HUES6 (cell line): ENCODE measurements around the gene LINGO1.

ENCODE experiments used
- H3K27ac ChIP-seq: 2 replicates; pipeline ENCODE4 v1.7.0; 2013; ENCODE audit warnings: low read depth, mild to moderate bottlenecking, low read length, inconsistent platforms
- H3K27me3 ChIP-seq: 2 replicates; pipeline ENCODE4 v1.6.1; 2013; ENCODE audit warnings: low read length; ENCODE audit not compliant: control insufficient read depth, insufficient read depth
- H3K36me3 ChIP-seq: 2 replicates; pipeline ENCODE4 v1.6.1; 2013; ENCODE audit warnings: low read length; ENCODE audit not compliant: control insufficient read depth, insufficient read depth
- H3K4me1 ChIP-seq: 2 replicates; pipeline ENCODE4 v1.6.1; 2013; ENCODE audit warnings: low read length; ENCODE audit not compliant: control insufficient read depth, insufficient read depth
- H3K4me3 ChIP-seq: 2 replicates; pipeline ENCODE4 v1.5.1; 2013; ENCODE audit warnings: low read depth, low read length
- H3K9ac ChIP-seq: one replicate; pipeline ENCODE4 v1.6.1; 2013; ENCODE audit warnings: mild to moderate bottlenecking, low read length
- H3K9me3 ChIP-seq: 2 replicates; pipeline ENCODE4 v1.6.1; 2013; ENCODE audit warnings: low read depth, low read length; ENCODE audit not compliant: control insufficient read depth, insufficient read depth

The LINGO1 gene

GRCh38 chr15:77577366-77577950 lies 55.3 kb downstream of the LINGO1 start:
- Histone ChIP-seq H3K4me3 (no peak overlapping the region), H3K36me3 (no peaks in the 10 kb centered on the region), H3K4me1 (no peaks in the 10 kb centered on the region), H3K27ac (no peak overlapping the region), H3K27me3 (no peaks in the 10 kb centered on the region), H3K9me3 (no peaks in the 10 kb centered on the region), H3K9ac (no peak overlapping the region)

- Histone ChIP-seq H3K9ac (no peak overlapping the region), H3K4me3 (no peak overlapping the region), H3K27me3 (no peaks in the 10 kb centered on the region), H3K4me1 (no peaks in the 10 kb centered on the region), H3K27ac (no peak overlapping the region), H3K36me3 (no peaks in the 10 kb centered on the region), H3K9me3 (no peaks in the 10 kb centered on the region)
Observed at GRCh38 chr15:77576538-77576937, 56.2 kb downstream of the LINGO1 start.

- no peak overlapping the region for H3K9ac ChIP-seq
- H3K4me1 ChIP-seq: no peaks in the 10 kb centered on the region
- no peak overlapping the region for H3K27ac ChIP-seq
- H3K4me3 ChIP-seq: no peak overlapping the region
- H3K36me3 ChIP-seq: no peaks in the 10 kb centered on the region
- H3K27me3 ChIP-seq: no peaks in the 10 kb centered on the region
- no peaks in the 10 kb centered on the region for H3K9me3 ChIP-seq
Observed at GRCh38 chr15:77575203-77575934, 57.3 kb downstream of the LINGO1 start.

GRCh38 chr15:77574521-77575202 lies 58.0 kb downstream of the LINGO1 start:
- Histone ChIP-seq H3K9me3 (no peaks in the 10 kb centered on the region), H3K4me1 (peaks cover under 1% of the 10 kb centered on the region), H3K27ac (no peak overlapping the region)

GRCh38 chr15:77573802-77574201 lies 58.9 kb downstream of the LINGO1 start:
- H3K27me3 ChIP-seq: no peaks in the 10 kb centered on the region
- peaks cover 10% of the 10 kb centered on the region for H3K4me1 ChIP-seq
- no peaks in the 10 kb centered on the region for H3K36me3 ChIP-seq

More at GRCh38 chr15:77574521-77575202, 58.0 kb downstream of the LINGO1 start:
- H3K4me3 ChIP-seq: no peak overlapping the region
- no peaks in the 10 kb centered on the region for H3K27me3 ChIP-seq
- no peak overlapping the region for H3K9ac ChIP-seq
- no peaks in the 10 kb centered on the region for H3K36me3 ChIP-seq

GRCh38 chr15:77572186-77572585 lies 60.5 kb downstream of the LINGO1 start:
- H3K27me3 ChIP-seq: no peaks in the 10 kb centered on the region
- H3K4me3 ChIP-seq: no peak overlapping the region
- H3K4me1 ChIP-seq: peaks cover 18% of the 10 kb centered on the region
- H3K9me3 ChIP-seq: no peaks in the 10 kb centered on the region
- H3K36me3 ChIP-seq: no peaks in the 10 kb centered on the region
- no peak overlapping the region for H3K27ac ChIP-seq
- H3K9ac ChIP-seq: no peak overlapping the region

More at GRCh38 chr15:77573802-77574201, 58.9 kb downstream of the LINGO1 start:
- no peak overlapping the region for H3K4me3 ChIP-seq
- H3K9me3 ChIP-seq: no peaks in the 10 kb centered on the region
- H3K27ac ChIP-seq: no peak overlapping the region
- no peak overlapping the region for H3K9ac ChIP-seq

GRCh38 chr15:77571741-77572140 lies 61.0 kb downstream of the LINGO1 start:
- Histone ChIP-seq H3K4me1 (peaks cover 18% of the 10 kb centered on the region), H3K9ac (no peak overlapping the region), H3K27ac (no peak overlapping the region), H3K36me3 (no peaks in the 10 kb centered on the region), H3K4me3 (no peak overlapping the region), H3K27me3 (no peaks in the 10 kb centered on the region), H3K9me3 (no peaks in the 10 kb centered on the region)

GRCh38 chr15:77571181-77571580 lies 61.5 kb downstream of the LINGO1 start:
- Histone ChIP-seq H3K27ac (no peak overlapping the region), H3K9ac (no peak overlapping the region), H3K36me3 (no peaks in the 10 kb centered on the region), H3K9me3 (no peaks in the 10 kb centered on the region), H3K4me1 (peaks cover 22% of the 10 kb centered on the region), H3K4me3 (no peak overlapping the region), H3K27me3 (no peaks in the 10 kb centered on the region)

GRCh38 chr15:77569729-77570125 lies 63.0 kb downstream of the LINGO1 start:
- H3K36me3 ChIP-seq: no peaks in the 10 kb centered on the region
- no peaks in the 10 kb centered on the region for H3K27me3 ChIP-seq
- no peak overlapping the region for H3K9ac ChIP-seq
- H3K4me3 ChIP-seq: no peak overlapping the region
- peaks cover 36% of the 10 kb centered on the region for H3K4me1 ChIP-seq
- no peaks in the 10 kb centered on the region for H3K9me3 ChIP-seq
- H3K27ac ChIP-seq: no peak overlapping the region

- Histone ChIP-seq H3K27me3 (no peaks in the 10 kb centered on the region), H3K4me1 (peaks cover 38% of the 10 kb centered on the region), H3K27ac (no peak overlapping the region), H3K36me3 (no peaks in the 10 kb centered on the region), H3K4me3 (no peak overlapping the region), H3K9ac (no peak overlapping the region), H3K9me3 (no peaks in the 10 kb centered on the region)
Observed at GRCh38 chr15:77568973-77569728, 63.6 kb downstream of the LINGO1 start.
